Thymus (tissue), 11 donors: ENCODE results near the gene C1QC. TPM values are rescaled to one million over a fixed set of nuclear protein-coding genes. Genes with fewer than 3 reads are reported as not detected.

Experiments used
- DNase-seq, 9 donors: peaks; one replicate each; pipeline ENCODE4 v3.0.0-alpha.2; 2013; ENCODE audit warnings: low spot score in 9 of 9, low read depth in 6 of 9, missing footprints in 1 of 9
- H3K27ac ChIP-seq, 2 donors: one replicate each; pipeline ENCODE4 v1.5.1; 2013; ENCODE audit warnings: control low read depth in 1 of 2, low read depth in 1 of 2, low read length in 1 of 2, mild to moderate bottlenecking in 1 of 2, moderate library complexity in 1 of 2
- H3K27me3 ChIP-seq, 2 donors: one replicate each; pipeline ENCODE4 v1.5.1; 2013; ENCODE audit warnings: low read length in 1 of 2; ENCODE audit not compliant: control insufficient read depth in 2 of 2, insufficient read depth in 1 of 2
- H3K36me3 ChIP-seq, 2 donors: one replicate each; pipeline ENCODE4 v1.5.1; 2013; ENCODE audit warnings: low read length in 1 of 2, mild to moderate bottlenecking in 1 of 2, moderate library complexity in 1 of 2; ENCODE audit not compliant: control insufficient read depth in 2 of 2, insufficient read depth in 2 of 2
- H3K4me1 ChIP-seq, 2 donors: one replicate each; pipeline ENCODE4 v1.5.1; 2013; ENCODE audit warnings: low read length in 2 of 2; ENCODE audit not compliant: control insufficient read depth in 2 of 2, insufficient read depth in 2 of 2
- H3K4me3 ChIP-seq, 2 donors: one replicate each; pipeline ENCODE4 v1.5.1; 2013; ENCODE audit warnings: low read length in 2 of 2, control low read depth in 1 of 2, mild to moderate bottlenecking in 1 of 2
- H3K9me3 ChIP-seq, 2 donors: one replicate each; pipeline ENCODE4 v1.5.1; 2013; ENCODE audit warnings: low read length in 1 of 2, mild to moderate bottlenecking in 1 of 2; ENCODE audit not compliant: control insufficient read depth in 2 of 2, insufficient read depth in 1 of 2
- WGBS: extraction: QIAGEN DNeasy Blood & Tissue Kit; methylation state at CpG from one replicate; pipeline ENCODE4 v1.1.7; 2013; 5-methylcytosine and 5-hydroxymethylcytosine counted together
- polyA plus RNA-seq: library from polyadenylated mRNA; stranded (reverse); fragments of 200-250 nt; gene quantifications from one replicate; pipeline ENCODE4 v1.2.3, GENCODE V29; 2013
- total RNA-seq: library from RNA; stranded (reverse); fragments of 120-200 nt; gene quantifications from one replicate; pipeline ENCODE4 v1.2.4, GENCODE V29; 2013
- donor health status: healthy.

Gene C1QC
- total and polyA plus RNA-seq, 2 donors = 83.0 to 129 TPM

- WGBS = 47% methylated on average over 9 of the region's 9 CpGs
- DNase-seq = no peak
- H3K9me3 ChIP-seq = no peaks in the 10 kb centered on the region
- no peaks in the 10 kb centered on the region for H3K4me1 ChIP-seq
- no peak overlapping the region for H3K4me3 ChIP-seq
- peaks cover 0 to 20% of the 10 kb centered on the region in 2 donors for H3K27me3 ChIP-seq
- H3K27ac ChIP-seq = no peak overlapping the region
- no peaks in the 10 kb centered on the region for H3K36me3 ChIP-seq
These were observed 18.0 kb upstream of the C1QC start for GRCh38 chr1:22625262-22625925.

- no peak overlapping the region for H3K4me3 ChIP-seq
- H3K4me1 ChIP-seq = no peaks in the 10 kb centered on the region
- H3K36me3 ChIP-seq = no peaks in the 10 kb centered on the region
- DNase-seq = no peak
- peaks cover 0 to 21% of the 10 kb centered on the region in 2 donors for H3K27me3 ChIP-seq
- 27% methylated on average over 20 of the region's 20 CpGs for WGBS
- no peak overlapping the region for H3K27ac ChIP-seq
- no peaks in the 10 kb centered on the region for H3K9me3 ChIP-seq
These were observed 16.9 kb upstream of the C1QC start for GRCh38 chr1:22626237-22627157.

DNA sequence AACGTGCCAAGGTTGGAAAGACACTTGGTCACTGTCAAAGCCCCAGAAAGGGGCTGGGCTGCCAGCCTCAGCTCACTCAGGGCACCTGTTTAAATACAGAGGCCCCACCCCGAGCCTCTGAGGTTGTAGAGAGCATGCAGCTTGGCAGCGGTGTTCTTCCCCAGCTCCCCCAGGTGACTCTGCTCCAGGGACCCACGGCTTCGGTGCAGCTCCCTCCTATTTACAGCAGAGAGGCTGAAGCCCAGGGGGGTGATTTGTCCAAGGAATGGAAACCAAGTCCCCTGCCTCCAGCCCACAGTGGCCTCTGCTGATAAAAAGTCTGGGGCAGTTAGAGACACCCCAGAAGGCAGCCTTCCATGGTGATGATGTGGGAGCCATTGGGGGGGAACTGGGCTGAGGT is 16.1 kb upstream of the C1QC start:
- 70% methylated on average over 5 of the region's 5 CpGs for WGBS
- Histone ChIP-seq H3K9me3 (no peaks in the 10 kb centered on the region), H3K27me3 (peaks cover 0 to 21% of the 10 kb centered on the region in 2 donors), H3K36me3 (no peaks in the 10 kb centered on the region), H3K4me1 (no peaks in the 10 kb centered on the region), H3K4me3 (no peak overlapping the region), H3K27ac (no peak overlapping the region)
- no peak for DNase-seq

- Histone ChIP-seq H3K4me1 (no peaks in the 10 kb centered on the region), H3K36me3 (no peaks in the 10 kb centered on the region), H3K4me3 (no peak overlapping the region), H3K27ac (no peak overlapping the region), H3K9me3 (no peaks in the 10 kb centered on the region), H3K27me3 (peaks cover 0 to 21% of the 10 kb centered on the region in 2 donors)
- 42% methylated on average over 11 of the region's 11 CpGs for WGBS
- no peak for DNase-seq
These were observed 14.6 kb upstream of the C1QC start for GRCh38 chr1:22628698-22629444.

DNA sequence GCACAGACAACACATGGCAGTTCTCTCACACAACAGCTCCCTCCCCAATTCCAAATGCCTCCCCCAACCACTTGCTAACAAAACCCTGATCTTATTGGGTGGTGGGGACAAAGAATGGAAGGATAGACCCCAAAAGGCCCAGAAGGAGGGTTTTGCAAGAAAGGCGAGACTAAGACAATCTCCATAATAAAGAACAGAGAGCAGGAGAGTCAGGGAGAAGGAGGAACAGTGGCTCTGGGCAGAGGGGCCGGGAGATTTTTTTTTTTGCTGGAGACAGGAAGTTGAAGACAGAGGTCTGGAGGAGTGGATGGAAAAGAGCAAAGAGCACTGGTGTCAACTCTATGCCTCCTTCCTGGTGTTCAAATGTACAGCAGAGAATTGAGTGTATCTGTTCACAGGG is 13.5 kb upstream of the C1QC start:
- Histone ChIP-seq H3K27ac (no peak overlapping the region), H3K4me3 (no peak overlapping the region), H3K9me3 (no peaks in the 10 kb centered on the region), H3K36me3 (no peaks in the 10 kb centered on the region), H3K4me1 (no peaks in the 10 kb centered on the region), H3K27me3 (peaks cover 0 to 21% of the 10 kb centered on the region in 2 donors)
- DNase-seq = no peak
- WGBS = 34% methylated on average over 2 of the region's 2 CpGs

DNA sequence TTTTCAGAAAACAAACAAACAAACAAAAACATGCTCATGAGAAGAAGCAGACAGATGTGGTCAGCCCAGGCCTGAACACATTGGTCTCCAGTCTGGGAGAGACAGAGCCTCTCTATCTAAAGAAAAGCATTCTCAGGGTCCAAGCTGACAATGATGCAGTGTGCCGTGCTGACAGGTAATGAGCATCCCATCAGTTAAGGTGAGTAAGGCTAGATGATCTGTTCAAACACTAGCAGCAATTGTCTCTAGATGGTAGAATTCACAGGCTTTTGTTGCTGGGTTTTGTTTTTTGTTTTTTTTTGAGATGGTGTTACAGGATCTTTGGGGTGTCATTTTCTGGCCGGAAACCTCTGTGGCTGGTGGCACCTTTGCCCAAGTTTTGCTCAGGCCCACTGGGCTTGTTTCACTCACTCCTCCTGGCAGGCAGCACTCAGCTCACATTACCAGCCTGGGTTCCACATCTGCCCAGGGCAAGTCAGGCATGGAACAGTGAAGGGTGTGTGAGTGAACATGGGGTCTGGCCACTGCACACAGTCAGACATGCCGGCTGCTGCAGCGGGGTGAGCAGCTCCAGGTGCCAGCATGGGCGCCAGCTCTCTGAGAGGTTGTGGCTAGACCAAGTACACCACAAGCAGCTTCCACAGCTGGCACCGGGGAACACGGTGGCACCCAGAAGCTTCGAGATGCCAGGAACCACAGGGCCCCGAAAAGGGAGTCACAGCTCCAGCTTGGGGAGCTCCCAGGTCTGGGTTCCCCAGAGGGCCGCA is 9.6 kb upstream of the C1QC start:
- no peaks in the 10 kb centered on the region for H3K36me3 ChIP-seq
- H3K9me3 ChIP-seq = no peaks in the 10 kb centered on the region
- no peak overlapping the region for H3K27ac ChIP-seq
- WGBS = 77% methylated on average over 10 of the region's 10 CpGs
- H3K27me3 ChIP-seq = peaks cover 0 to 6% of the 10 kb centered on the region in 2 donors
- H3K4me3 ChIP-seq = no peak overlapping the region
- H3K4me1 ChIP-seq = no peaks in the 10 kb centered on the region
- DNase-seq = no peak

- DNase-seq = no peak
- no peak overlapping the region for H3K27ac ChIP-seq
- no peaks in the 10 kb centered on the region for H3K9me3 ChIP-seq
- 77% methylated on average over 7 of the region's 7 CpGs for WGBS
- peaks cover 0 to 4% of the 10 kb centered on the region in 2 donors for H3K27me3 ChIP-seq
- no peaks in the 10 kb centered on the region for H3K4me1 ChIP-seq
- no peak overlapping the region for H3K4me3 ChIP-seq
- H3K36me3 ChIP-seq = no peaks in the 10 kb centered on the region
These were observed 8.0 kb upstream of the C1QC start for GRCh38 chr1:22635436-22635835.

GRCh38 chr1:22636353-22636752 is 7.1 kb upstream of the C1QC start, which contains the start of gene C1QA:
TSS of gene C1QA (plus strand) at chr1:22636628. CDS start at chr1:22637617, 989 bp downstream.
- peaks cover 0 to 3% of the 10 kb centered on the region in 2 donors for H3K27me3 ChIP-seq
- H3K9me3 ChIP-seq = no peaks in the 10 kb centered on the region
- H3K4me1 ChIP-seq = no peaks in the 10 kb centered on the region
- WGBS = 57% methylated on average over 5 of the region's 5 CpGs
- no peak within 1 kb of the TSS for H3K4me3 ChIP-seq
- DNase-seq = no peak
- H3K27ac ChIP-seq = no peak within 1 kb of the TSS
- H3K36me3 ChIP-seq = no peaks in the 10 kb centered on the region
